ENCODE measurements around the gene SPATS1. TPM values are rescaled to one million over a fixed set of nuclear protein-coding genes. Genes with fewer than 3 reads are reported as not detected.
"Not testable (repeated sequence)": the region's sequence is repeated elsewhere in the genome, so short reads cannot be mapped to it uniquely, and the experiment has no call there.

SPATS1 gene
- total RNA-seq, 1 experiment from 2014 or later: not detected

- no peaks in the 10 kb centered on the region for H3K9me2 ChIP-seq (replicated peaks; ENCODE audit: low read length)
- TF ChIP-seq CTCF (conservative IDR thresholded peaks at IDR 0.05; ENCODE audit: low read depth, low read length) (no peak), EZH2 (IDR thresholded peaks at IDR 0.05; ENCODE audit: low read length, unreplicated experiment) (no peak), EZH2phosphoT487 (IDR thresholded peaks at IDR 0.05; ENCODE audit: borderline replicate concordance, low read length) (no peak)
- POLR2A ChIA-PET (ENCODE audit: unreplicated experiment): no interaction called here
- H3K9me3 ChIP-seq (ENCODE audit: low read length): no peaks in the 10 kb centered on the region
- no peak overlapping the region for H3K9ac ChIP-seq (ENCODE audit: low read length)
- BruUV-seq (replicated peaks): no TSS peak
- H3K27me3 ChIP-seq (ENCODE audit: low read length): peaks cover 28% of the 10 kb centered on the region
- H3K4me3 ChIP-seq (ENCODE audit: low read length): no peak overlapping the region
- H3K79me2 ChIP-seq (ENCODE audit: low read length): peaks cover 16% of the 10 kb centered on the region
- peaks cover 6% of the 10 kb centered on the region for H3K4me1 ChIP-seq (ENCODE audit: insufficient read depth, low read length)
- no peaks in the 10 kb centered on the region for H4K20me1 ChIP-seq (ENCODE audit: low read length)
- intact Hi-C loops (cut with micrococcal nuclease): no loop called here
- ATAC-seq (no peak), DNase-seq (no peak)
- H3K27ac ChIP-seq (ENCODE audit: low read length): no peak overlapping the region
- H2AFZ ChIP-seq (ENCODE audit: low read length): no peak overlapping the region
- CTCF ChIA-PET: no interaction called here
- H3K4me2 ChIP-seq (ENCODE audit: low read length): no peak overlapping the region
- no peaks in the 10 kb centered on the region for H3F3A ChIP-seq (ENCODE audit: low read length, unreplicated experiment)
- peaks cover 7% of the 10 kb centered on the region; the same call in 1 of the 2 replicates for H3K36me3 ChIP-seq (ENCODE audit: low read depth, low read length)
Observed at GRCh38 chr6:44315516-44315915, 26.9 kb upstream of the SPATS1 start.

- no peaks in the 10 kb centered on the region for H4K20me1 ChIP-seq (ENCODE audit: low read length)
- H3K9me2 ChIP-seq (replicated peaks; ENCODE audit: low read length): no peaks in the 10 kb centered on the region
- H3K4me3 ChIP-seq (ENCODE audit: low read length): no peak overlapping the region
- POLR2A ChIA-PET (ENCODE audit: unreplicated experiment): no interaction called here
- peaks cover 32% of the 10 kb centered on the region for H3K27me3 ChIP-seq (ENCODE audit: low read length)
- intact Hi-C loops (cut with micrococcal nuclease): no loop called here
- H3F3A ChIP-seq (ENCODE audit: low read length, unreplicated experiment): no peaks in the 10 kb centered on the region
- H3K4me1 ChIP-seq (ENCODE audit: insufficient read depth, low read length): peaks cover 6% of the 10 kb centered on the region
- no peak overlapping the region for H3K4me2 ChIP-seq (ENCODE audit: low read length)
- no TSS peak for BruUV-seq (replicated peaks)
- DNase-seq (no peak), ATAC-seq (no peak)
- no peak overlapping the region for H3K9ac ChIP-seq (ENCODE audit: low read length)
- H2AFZ ChIP-seq (ENCODE audit: low read length): no peak overlapping the region
- H3K9me3 ChIP-seq (ENCODE audit: low read length): no peaks in the 10 kb centered on the region
- H3K36me3 ChIP-seq (ENCODE audit: low read depth, low read length): peaks cover 3% of the 10 kb centered on the region; the same call in 1 of the 2 replicates
- no peak for TF ChIP-seq EZH2phosphoT487 (IDR thresholded peaks at IDR 0.05; ENCODE audit: borderline replicate concordance, low read length)
- TF ChIP-seq EZH2 (IDR thresholded peaks at IDR 0.05; ENCODE audit: low read length, unreplicated experiment): no peak
- no peak for TF ChIP-seq CTCF (conservative IDR thresholded peaks at IDR 0.05; ENCODE audit: low read depth, low read length)
- H3K79me2 ChIP-seq (ENCODE audit: low read length): peaks cover 16% of the 10 kb centered on the region
- CTCF ChIA-PET: no interaction called here
- no peak overlapping the region for H3K27ac ChIP-seq (ENCODE audit: low read length)
Observed at GRCh38 chr6:44315951-44316350, 26.5 kb upstream of the SPATS1 start.

GRCh38 chr6:44316481-44316880 lies 26.0 kb upstream of the SPATS1 start:
- Histone ChIP-seq H3K9ac (ENCODE audit: low read length) (no peak overlapping the region), H3K27ac (ENCODE audit: low read length) (no peak overlapping the region), H2AFZ (ENCODE audit: low read length) (no peak overlapping the region), H3K4me3 (ENCODE audit: low read length) (no peak overlapping the region), H3K9me2 (replicated peaks; ENCODE audit: low read length) (no peaks in the 10 kb centered on the region), H3K9me3 (ENCODE audit: low read length) (no peaks in the 10 kb centered on the region), H3K79me2 (ENCODE audit: low read length) (peaks cover 16% of the 10 kb centered on the region), H4K20me1 (ENCODE audit: low read length) (no peaks in the 10 kb centered on the region), H3K36me3 (ENCODE audit: low read depth, low read length) (no peaks in the 10 kb centered on the region), H3K4me2 (ENCODE audit: low read length) (no peak overlapping the region), H3K27me3 (ENCODE audit: low read length) (peaks cover 38% of the 10 kb centered on the region), H3F3A (ENCODE audit: low read length, unreplicated experiment) (no peaks in the 10 kb centered on the region), H3K4me1 (ENCODE audit: insufficient read depth, low read length) (peaks cover 6% of the 10 kb centered on the region)
- POLR2A ChIA-PET (ENCODE audit: unreplicated experiment): no interaction called here
- intact Hi-C loops (cut with micrococcal nuclease): no loop called here
- no peak for DNase-seq
- TF ChIP-seq CTCF (conservative IDR thresholded peaks at IDR 0.05; ENCODE audit: low read depth, low read length) (no peak), EZH2 (IDR thresholded peaks at IDR 0.05; ENCODE audit: low read length, unreplicated experiment) (no peak), EZH2phosphoT487 (IDR thresholded peaks at IDR 0.05; ENCODE audit: borderline replicate concordance, low read length) (no peak)
- ATAC-seq: no peak
- BruUV-seq (replicated peaks): no TSS peak
- CTCF ChIA-PET: no interaction called here

GRCh38 chr6:44317136-44317631 lies 25.3 kb upstream of the SPATS1 start:
- H3K9me3 ChIP-seq (ENCODE audit: low read length); intact Hi-C loops (cut with micrococcal nuclease); BruUV-seq (replicated peaks): not testable (repeated sequence)

More at GRCh38 chr6:44317136-44317631, 25.3 kb upstream of the SPATS1 start:
- H3K9ac ChIP-seq (ENCODE audit: low read length); DNase-seq; H3K4me3 ChIP-seq (ENCODE audit: low read length); H3K9me2 ChIP-seq (replicated peaks; ENCODE audit: low read length); H4K20me1 ChIP-seq (ENCODE audit: low read length); H3K27ac ChIP-seq (ENCODE audit: low read length); H2AFZ ChIP-seq (ENCODE audit: low read length); ATAC-seq; H3F3A ChIP-seq (ENCODE audit: low read length, unreplicated experiment); CTCF ChIA-PET; H3K4me1 ChIP-seq (ENCODE audit: insufficient read depth, low read length); H3K4me2 ChIP-seq (ENCODE audit: low read length); POLR2A ChIA-PET (ENCODE audit: unreplicated experiment); H3K79me2 ChIP-seq (ENCODE audit: low read length); H3K36me3 ChIP-seq (ENCODE audit: low read depth, low read length): not testable (repeated sequence)
- H3K27me3 ChIP-seq (ENCODE audit: low read length): peaks cover 39% of the 10 kb centered on the region
